CD4-positive, alpha-beta T cell (primary cell): ENCODE data around the gene ANO2. TPM values are rescaled to one million over a fixed set of nuclear protein-coding genes. Genes with fewer than 3 reads are reported as not detected.

Experiments used
- ATAC-seq: fragments of 200-7000 bp; cut with Tn5 transposase; one replicate; pipeline ENCODE4 v1.10.0; 2022; ENCODE audit warnings: mild to moderate bottlenecking; ENCODE audit not compliant: poor library complexity
- CTCF ChIA-PET: fragments of 350-600 bp; sonication (Branson Sonifier 250); formaldehyde crosslinking; loops from one replicate; lab custom pipeline; 2021; ENCODE audit warnings: antibody characterized with exemption, inconsistent platforms; lab: Charles Lee
- POLR2A ChIA-PET: fragments of 350-600 bp; sonication (Branson Sonifier 250); formaldehyde crosslinking; loops from one replicate; lab custom pipeline; 2021; ENCODE audit warnings: antibody characterized with exemption, inconsistent platforms; lab: Charles Lee
- DNase-seq, 14 experiments: peaks; one replicate each; pipeline ENCODE4 v3.0.0-alpha.2; 2013 to 2020; ENCODE audit warnings: mixed read lengths in 2 of 14
- H3K27ac ChIP-seq, 2 donors: one replicate each; pipeline versions ENCODE4 v1.5.1 to v1.7.0; 2013; ENCODE audit warnings: low read length in 2 of 2, low read depth in 1 of 2, mild to moderate bottlenecking in 1 of 2
- H3K27me3 ChIP-seq, 2 experiments: 1 replicate in 1 of 2; 2 replicates in 1 of 2; pipeline versions ENCODE4 v1.6.1 to v1.7.0; 2013; ENCODE audit warnings: low read length in 2 of 2, control low read depth in 1 of 2, mild to moderate bottlenecking in 1 of 2, moderate library complexity in 1 of 2; ENCODE audit not compliant: insufficient read depth in 2 of 2, control insufficient read depth in 1 of 2
- H3K36me3 ChIP-seq: one replicate; pipeline ENCODE4 v1.6.1; 2013; ENCODE audit warnings: low read length, control low read depth; ENCODE audit not compliant: insufficient read depth
- H3K4me1 ChIP-seq: one replicate; pipeline ENCODE4 v1.6.1; 2013; ENCODE audit warnings: low read length, control low read depth; ENCODE audit not compliant: insufficient read depth
- H3K4me3 ChIP-seq: one replicate; pipeline ENCODE4 v1.5.1; 2013; ENCODE audit warnings: mild to moderate bottlenecking, low read length, moderate library complexity
- H3K9me3 ChIP-seq, 2 experiments: 1 replicate in 1 of 2; 2 replicates in 1 of 2; pipeline versions ENCODE4 v1.6.1 to v1.7.0; 2013; ENCODE audit warnings: low read length in 2 of 2, mild to moderate bottlenecking in 2 of 2, control low read depth in 1 of 2, moderate library complexity in 1 of 2; ENCODE audit not compliant: control insufficient read depth in 1 of 2, insufficient read depth in 1 of 2
- H3K27ac Mint-ChIP-seq: one replicate; pipeline ENCODE4 v1.8.0; 2020; ENCODE audit warnings: mixed read lengths
- H3K27me3 Mint-ChIP-seq: one replicate; pipeline ENCODE4 v1.8.0; 2021; ENCODE audit warnings: mixed read lengths
- H3K36me3 Mint-ChIP-seq: one replicate; pipeline ENCODE4 v1.8.0; 2021; ENCODE audit warnings: low read depth, mixed read lengths
- H3K4me1 Mint-ChIP-seq: one replicate; pipeline ENCODE4 v1.8.0; 2021; ENCODE audit warnings: low read depth, mixed read lengths
- H3K4me3 Mint-ChIP-seq: one replicate; pipeline ENCODE4 v1.8.0; 2020; ENCODE audit warnings: mild to moderate bottlenecking, mixed read lengths
- H3K9me3 Mint-ChIP-seq: one replicate; pipeline ENCODE4 v1.8.0; 2020; ENCODE audit warnings: mixed read lengths
- CTCF ChIP-seq: fragments of 200-600 bp; IDR thresholded peaks from one replicate; pipeline ENCODE4 v1.8.0; 2022; ENCODE audit warnings: antibody characterized with exemption, mild to moderate bottlenecking
- intact Hi-C, 2 experiments: fragments of 100-400 bp; cut with DNase I in 1 of 2; cut with micrococcal nuclease in 1 of 2; formaldehyde crosslinking; loops; one replicate each; pipeline versions ENCODE4 v1.15.1 to v1.9.0; 2023 to 2025; cut with DNase I, micrococcal nuclease
- total RNA-seq, 174 experiments: library from RNA in 2 of 174; stranded (reverse) in 2 of 174; gene quantifications; one replicate each; pipeline ENCODE4 v1.2.3 and lab custom pipeline; 2021 to 2026

ANO2 gene
- total RNA-seq, 2 experiments from 2014 or later: not detected

DNA sequence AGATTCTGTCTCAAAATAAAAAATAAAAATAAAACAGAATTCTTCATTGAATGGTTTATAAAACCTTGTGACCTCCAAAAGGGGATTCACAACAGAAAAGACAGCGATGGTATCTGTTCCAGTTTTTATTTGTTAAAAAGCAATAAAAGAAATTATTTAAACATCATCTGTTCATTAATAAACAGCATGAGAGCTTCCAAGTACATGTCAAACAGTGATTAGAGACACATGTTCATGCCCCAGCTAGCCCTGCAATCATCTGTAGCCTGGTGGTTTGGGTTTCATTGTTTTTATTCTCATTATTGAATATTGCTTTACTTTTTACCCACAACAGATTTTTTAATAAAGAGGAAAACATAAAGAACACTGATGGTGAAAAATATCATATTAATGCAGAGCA is 173.3 kb downstream of the ANO2 start:
- H3K27ac Mint-ChIP-seq: no peak overlapping the region
- no peaks in the 10 kb centered on the region for H3K36me3 ChIP-seq
- intact Hi-C loops: no loop called here
- no peak overlapping the region for H3K4me3 ChIP-seq
- no peaks in the 10 kb centered on the region for H3K36me3 Mint-ChIP-seq
- POLR2A ChIA-PET: no interaction called here
- no peaks in the 10 kb centered on the region for H3K4me1 ChIP-seq
- no peaks in the 10 kb centered on the region for H3K4me1 Mint-ChIP-seq
- CTCF ChIA-PET: no interaction called here
- H3K9me3 ChIP-seq: peaks cover 0 to 8% of the 10 kb centered on the region in 2 experiments
- no peak overlapping the region for H3K4me3 Mint-ChIP-seq
- no peak for TF ChIP-seq CTCF
- no peak overlapping the region for H3K27ac ChIP-seq
- no peak for DNase-seq
- ATAC-seq: no peak
- no peaks in the 10 kb centered on the region for H3K9me3 Mint-ChIP-seq
- peaks cover 19% of the 10 kb centered on the region for H3K27me3 Mint-ChIP-seq
- H3K27me3 ChIP-seq: no peaks in the 10 kb centered on the region

- ChIA-PET POLR2A (no interaction called here), CTCF (no interaction called here)
- Mint-ChIP-seq H3K4me3 (no peak overlapping the region), H3K27me3 (peaks cover 14% of the 10 kb centered on the region), H3K9me3 (no peaks in the 10 kb centered on the region), H3K36me3 (no peaks in the 10 kb centered on the region), H3K4me1 (no peaks in the 10 kb centered on the region), H3K27ac (no peak overlapping the region)
- Histone ChIP-seq H3K4me3 (no peak overlapping the region), H3K27ac (no peak overlapping the region), H3K36me3 (no peaks in the 10 kb centered on the region), H3K4me1 (no peaks in the 10 kb centered on the region), H3K27me3 (no peaks in the 10 kb centered on the region), H3K9me3 (peaks cover 0 to 10% of the 10 kb centered on the region in 2 experiments)
- no peak for ATAC-seq
- DNase-seq: no peak
- no peak for TF ChIP-seq CTCF
- intact Hi-C loops: no loop called here
Observed at GRCh38 chr12:5770727-5771126, 174.3 kb downstream of the ANO2 start.

DNA sequence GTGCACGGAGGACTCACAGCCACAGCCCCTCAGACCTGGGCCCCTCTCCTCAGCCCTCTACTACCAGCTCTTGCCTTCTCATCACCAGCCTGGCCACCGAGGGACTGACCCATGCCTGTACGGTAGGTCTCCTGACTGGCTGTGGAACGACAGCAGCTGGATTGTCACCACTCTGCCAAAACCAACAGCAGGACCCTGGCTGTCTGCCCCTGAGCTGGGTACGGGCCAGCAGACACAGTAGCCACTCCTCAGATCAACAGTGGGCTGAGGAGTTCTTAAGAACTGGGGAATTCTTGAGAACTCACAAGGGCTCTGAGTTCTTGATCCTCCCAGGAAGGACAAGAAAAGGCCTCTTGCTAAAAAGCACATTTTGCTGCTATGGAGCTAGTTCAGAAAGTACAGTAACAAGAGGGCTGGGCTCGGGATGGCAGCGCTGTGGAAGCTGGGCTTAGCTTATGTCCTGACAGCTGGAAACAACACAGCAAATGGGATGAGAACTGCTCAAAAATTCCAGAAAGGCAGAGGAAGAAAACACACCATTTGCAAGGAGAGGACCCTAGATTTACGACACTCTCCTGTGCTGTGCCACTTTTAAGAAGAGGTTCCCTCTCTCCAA is 176.4 kb downstream of the ANO2 start:
- no peak overlapping the region for H3K27ac ChIP-seq
- Mint-ChIP-seq H3K9me3 (no peaks in the 10 kb centered on the region), H3K4me1 (no peaks in the 10 kb centered on the region), H3K4me3 (no peak overlapping the region), H3K36me3 (no peaks in the 10 kb centered on the region), H3K27ac (no peak overlapping the region), H3K27me3 (peaks cover 10% of the 10 kb centered on the region)
- DNase-seq (no peak), ATAC-seq (no peak)
- H3K9me3 ChIP-seq: peaks cover 0 to 10% of the 10 kb centered on the region in 2 experiments
- H3K27me3 ChIP-seq: no peaks in the 10 kb centered on the region
- no peak for TF ChIP-seq CTCF
- no peaks in the 10 kb centered on the region for H3K36me3 ChIP-seq
- H3K4me1 ChIP-seq: no peaks in the 10 kb centered on the region
- ChIA-PET POLR2A (no interaction called here), CTCF (no interaction called here)
- no peak overlapping the region for H3K4me3 ChIP-seq
- intact Hi-C loops: no loop called here
